Measurements from ENCODE around the gene PALM2AKAP2.
"Not testable (repeated sequence)": the region's sequence is repeated elsewhere in the genome, so short reads cannot be mapped to it uniquely, and the experiment has no call there.

Gene PALM2AKAP2

GRCh38 chr9:109811876-109812275 lies 31.9 kb downstream of the PALM2AKAP2 start:
- DNase-seq = no peak

- no peak for DNase-seq
Measured at GRCh38 chr9:109812331-109812730, 32.3 kb downstream of the PALM2AKAP2 start.

GRCh38 chr9:109812818-109813281 lies 32.9 kb downstream of the PALM2AKAP2 start:
- DNase-seq = no peak

GRCh38 chr9:109813303-109813702 lies 33.3 kb downstream of the PALM2AKAP2 start:
- DNase-seq = no peak

GRCh38 chr9:109813829-109814228 lies 33.8 kb downstream of the PALM2AKAP2 start:
- DNase-seq = no peak

- DNase-seq = no peak
Measured at GRCh38 chr9:109815366-109815947, 35.5 kb downstream of the PALM2AKAP2 start.

GRCh38 chr9:109816490-109816889 lies 36.5 kb downstream of the PALM2AKAP2 start:
- DNase-seq = no peak

- DNase-seq = no peak
Measured at GRCh38 chr9:109817146-109817845, 37.3 kb downstream of the PALM2AKAP2 start.

GRCh38 chr9:109817846-109818472 lies 38.0 kb downstream of the PALM2AKAP2 start:
- peak; percentile 91 for DNase-seq

- no peak for DNase-seq
Measured at GRCh38 chr9:109821711-109822110, 41.7 kb downstream of the PALM2AKAP2 start.

- DNase-seq = not testable (repeated sequence)
Measured at GRCh38 chr9:109825383-109825782, 45.4 kb downstream of the PALM2AKAP2 start.

GRCh38 chr9:109826559-109826958 lies 46.6 kb downstream of the PALM2AKAP2 start:
- DNase-seq = no peak

GRCh38 chr9:109828254-109828653 lies 48.3 kb downstream of the PALM2AKAP2 start:
- DNase-seq = no peak
